ENCODE data around the gene SASH1. TPM values are rescaled to one million over a fixed set of nuclear protein-coding genes. Genes with fewer than 3 reads are reported as not detected.
"Not testable (repeated sequence)": the region's sequence is repeated elsewhere in the genome, so short reads cannot be mapped to it uniquely, and the experiment has no call there.

The SASH1 gene
- total RNA-seq, 1 donor, result 39.7 TPM

- TF ChIP-seq CTCF (IDR thresholded peaks at IDR 0.05; ENCODE audit: insufficient read depth, low read depth, low read length), result no peak
- no peak overlapping the region for H3K4me3 ChIP-seq (ENCODE audit: low read depth, low read length)
- no peak for DNase-seq (ENCODE audit: low read depth)
Measured at GRCh38 chr6:148347441-148348054, 4.9 kb downstream of the SASH1 start.

GRCh38 chr6:148348335-148348734 lies 5.7 kb downstream of the SASH1 start:
- H3K4me3 ChIP-seq (ENCODE audit: low read depth, low read length), result no peak overlapping the region
- no peak for TF ChIP-seq CTCF (IDR thresholded peaks at IDR 0.05; ENCODE audit: insufficient read depth, low read depth, low read length)
- no peak for DNase-seq (ENCODE audit: low read depth)

GRCh38 chr6:148348778-148349177 lies 6.1 kb downstream of the SASH1 start:
- TF ChIP-seq CTCF (IDR thresholded peaks at IDR 0.05; ENCODE audit: insufficient read depth, low read depth, low read length), result no peak
- DNase-seq (ENCODE audit: low read depth), result no peak
- H3K4me3 ChIP-seq (ENCODE audit: low read depth, low read length), result no peak overlapping the region

GRCh38 chr6:148349466-148349865 lies 6.8 kb downstream of the SASH1 start:
- DNase-seq (ENCODE audit: low read depth), result no peak
- no peak overlapping the region for H3K4me3 ChIP-seq (ENCODE audit: low read depth, low read length)
- TF ChIP-seq CTCF (IDR thresholded peaks at IDR 0.05; ENCODE audit: insufficient read depth, low read depth, low read length), result no peak

GRCh38 chr6:148351309-148351708 lies 8.7 kb downstream of the SASH1 start:
- H3K4me3 ChIP-seq (ENCODE audit: low read depth, low read length), result no peak overlapping the region
- no peak for DNase-seq (ENCODE audit: low read depth)
- no peak for TF ChIP-seq CTCF (IDR thresholded peaks at IDR 0.05; ENCODE audit: insufficient read depth, low read depth, low read length)

GRCh38 chr6:148352421-148352820 lies 9.8 kb downstream of the SASH1 start:
- DNase-seq (ENCODE audit: low read depth); H3K4me3 ChIP-seq (ENCODE audit: low read depth, low read length): not testable (repeated sequence)

- TF ChIP-seq CTCF (IDR thresholded peaks at IDR 0.05; ENCODE audit: insufficient read depth, low read depth, low read length), result no peak
- DNase-seq (ENCODE audit: low read depth), result peak; percentile 87
- no peak overlapping the region for H3K4me3 ChIP-seq (ENCODE audit: low read depth, low read length)
Measured at GRCh38 chr6:148358196-148358785, 15.7 kb downstream of the SASH1 start.
